Naive thymus-derived CD8-positive, alpha-beta T cell (primary cell): Measurements from ENCODE around the gene AMMECR1L. TPM values are rescaled to one million over a fixed set of nuclear protein-coding genes. Genes with fewer than 3 reads are reported as not detected.
"Not testable (repeated sequence)": the region's sequence is repeated elsewhere in the genome, so short reads cannot be mapped to it uniquely, and the experiment has no call there.

Source experiments
- ATAC-seq, 2 donors: fragments of 150-1000 bp; cut with Tn5 transposase in 1 of 2; sonication (Bioruptor Pico), chemical (Tn5 transposase) in 1 of 2; 1 replicate in 1 of 2; 2 replicates in 1 of 2; pipeline ENCODE4 v1.10.0; 2021; ENCODE audit warnings: mild to moderate bottlenecking in 2 of 2, moderate library complexity in 2 of 2
- POLR2A ChIA-PET: fragments of 350-600 bp; sonication (Branson Sonifier 250); formaldehyde crosslinking; loops from one replicate; lab custom pipeline; 2021; ENCODE audit warnings: antibody characterized with exemption; lab: Charles Lee
- DNase-seq, 10 donors: peaks; one replicate each; pipeline versions ENCODE4 v3.0.0 to v3.0.0-alpha.2; 2020 to 2022
- H3K27ac Mint-ChIP-seq, 10 donors: one replicate each; pipeline ENCODE4 v1.8.0; 2020 to 2022; ENCODE audit warnings: mild to moderate bottlenecking in 10 of 10, mixed read lengths in 10 of 10, moderate library complexity in 4 of 10, inconsistent platforms in 1 of 10
- H3K27me3 Mint-ChIP-seq, 5 donors: one replicate each; pipeline ENCODE4 v1.8.0; 2021 to 2022; ENCODE audit warnings: mixed read lengths in 5 of 5
- H3K36me3 Mint-ChIP-seq, 3 donors: one replicate each; pipeline ENCODE4 v1.8.0; 2020 to 2022; ENCODE audit warnings: mixed read lengths in 3 of 3, mild to moderate bottlenecking in 2 of 3, inconsistent platforms in 1 of 3
- H3K4me1 Mint-ChIP-seq, 4 donors: one replicate each; pipeline ENCODE4 v1.8.0; 2021 to 2022; ENCODE audit warnings: mixed read lengths in 4 of 4
- H3K4me3 Mint-ChIP-seq, 10 donors: one replicate each; pipeline ENCODE4 v1.8.0; 2020 to 2022; ENCODE audit warnings: mild to moderate bottlenecking in 10 of 10, mixed read lengths in 10 of 10, moderate library complexity in 6 of 10, inconsistent platforms in 1 of 10
- H3K9me3 Mint-ChIP-seq, 9 donors: one replicate each; pipeline ENCODE4 v1.8.0; 2020 to 2022; ENCODE audit warnings: mixed read lengths in 9 of 9, mild to moderate bottlenecking in 3 of 9, inconsistent platforms in 1 of 9, moderate library complexity in 1 of 9
- polyA plus RNA-seq, 3 donors: library from polyadenylated mRNA; unstranded; fragments of 300-500 nt; fragmentation: Illumina TruSeq; gene quantifications; one replicate each; pipeline ENCODE4 v1.2.3, GENCODE V29; 2021
- total RNA-seq, 8 experiments: library from RNA in 2 of 8; stranded (reverse) in 2 of 8; gene quantifications; one replicate each; pipeline ENCODE4 v1.2.3 and lab custom pipeline; 2021 to 2026

The AMMECR1L gene
- total and polyA plus RNA-seq, 5 experiments from 2014 or later: 2.6 to 14.0 (median 7.0) TPM

GRCh38 chr2:127857265-127857808 lies 28.4 kb downstream of the AMMECR1L start:
- H3K4me3 Mint-ChIP-seq: peak overlapping the region; percentile 82 to 98 (median 96)
- peak overlapping the region; percentile 81 to 97 (median 90) for H3K27ac Mint-ChIP-seq
- H3K27me3 Mint-ChIP-seq: no peaks in the 10 kb centered on the region
- peak in 1 of 10 donors; percentile 6 for DNase-seq
- H3K4me1 Mint-ChIP-seq: peaks cover 14 to 65% (median 52%) of the 10 kb centered on the region in 4 donors
- H3K36me3 Mint-ChIP-seq: peaks cover 0 to 17% (median 3%) of the 10 kb centered on the region in 3 donors
- POLR2A ChIA-PET: interaction anchor here (0.8 to 1.8 kb wide), 6 partner anchors 16 to 155 kb away, joined by 3 to 8 read pairs (median 6); partner anchors contain the start of genes SFT2D3 and WDR33
- no peak for ATAC-seq
- H3K9me3 Mint-ChIP-seq: no peaks in the 10 kb centered on the region

DNA sequence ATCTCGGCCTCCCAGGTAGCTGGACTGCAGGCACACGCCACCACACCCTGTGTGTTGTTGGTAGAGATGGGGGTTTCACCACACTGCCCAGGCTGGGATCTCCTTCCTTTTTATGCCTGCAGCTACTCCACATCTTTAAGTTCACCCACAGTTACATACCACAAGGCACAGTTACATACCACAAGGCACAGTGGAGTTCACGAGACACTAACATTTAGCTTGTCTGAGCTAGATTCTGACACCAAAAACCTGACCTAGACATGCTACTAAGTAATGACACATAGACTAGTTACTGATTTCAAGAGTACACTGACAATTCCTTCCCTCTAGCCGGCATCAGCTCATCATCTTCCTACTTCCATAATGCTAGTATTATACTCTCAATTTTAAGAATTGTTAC lies 32.1 kb downstream of the AMMECR1L start:
- ATAC-seq: no peak
- Mint-ChIP-seq H3K4me1 (peaks cover 13 to 58% (median 43%) of the 10 kb centered on the region in 4 donors), H3K27ac (peak overlapping the region in 8 of 10 donors; percentile 3 to 76 (median 61)), H3K4me3 (peak overlapping the region in 2 of 10 donors; percentile 0 to 30), H3K27me3 (no peaks in the 10 kb centered on the region), H3K36me3 (peaks cover 0 to 50% (median 9%) of the 10 kb centered on the region in 3 donors), H3K9me3 (no peaks in the 10 kb centered on the region)
- DNase-seq: no peak
- POLR2A ChIA-PET: interaction anchor here (0.5 to 0.6 kb wide), 2 partner anchors 16 to 178 kb away, joined by 3 read pairs; no protein-coding TSS in a partner anchor

- POLR2A ChIA-PET: no interaction called here
- peaks cover 12 to 49% (median 36%) of the 10 kb centered on the region in 4 donors for H3K4me1 Mint-ChIP-seq
- no peak overlapping the region for H3K4me3 Mint-ChIP-seq
- DNase-seq (no peak), ATAC-seq (no peak)
- no peaks in the 10 kb centered on the region for H3K9me3 Mint-ChIP-seq
- no peaks in the 10 kb centered on the region for H3K27me3 Mint-ChIP-seq
- H3K36me3 Mint-ChIP-seq: peaks cover 0 to 63% (median 9%) of the 10 kb centered on the region in 3 donors
- peak overlapping the region in 4 of 10 donors; percentile 10 to 73 (median 34) for H3K27ac Mint-ChIP-seq
Measured at GRCh38 chr2:127852388-127852787, 33.4 kb downstream of the AMMECR1L start.

- peaks cover 0 to 78% (median 19%) of the 10 kb centered on the region in 3 donors for H3K36me3 Mint-ChIP-seq
- no peak overlapping the region for H3K27ac Mint-ChIP-seq
- no peak for ATAC-seq
- POLR2A ChIA-PET: no interaction called here
- H3K4me1 Mint-ChIP-seq: peaks cover 0 to 12% (median 5%) of the 10 kb centered on the region in 4 donors
- DNase-seq: no peak
- H3K27me3 Mint-ChIP-seq: no peaks in the 10 kb centered on the region
- no peaks in the 10 kb centered on the region for H3K9me3 Mint-ChIP-seq
- no peak overlapping the region for H3K4me3 Mint-ChIP-seq
Measured at GRCh38 chr2:127847931-127848330, 37.8 kb downstream of the AMMECR1L start.

- Mint-ChIP-seq H3K27me3 (no peaks in the 10 kb centered on the region), H3K36me3 (peaks cover 0 to 52% (median 13%) of the 10 kb centered on the region in 3 donors), H3K4me1 (peaks cover 0 to 5% (median 3%) of the 10 kb centered on the region in 4 donors), H3K27ac (peak overlapping the region in 2 of 10 donors; percentile 8 to 21), H3K4me3 (no peak overlapping the region), H3K9me3 (no peaks in the 10 kb centered on the region)
- POLR2A ChIA-PET: interaction anchor here (0.5 kb wide), 1 partner anchor 9 kb away, joined by 4 read pairs; no protein-coding TSS in a partner anchor
- DNase-seq (no peak), ATAC-seq (no peak)
Measured at GRCh38 chr2:127844973-127845372, 40.8 kb downstream of the AMMECR1L start.

- Mint-ChIP-seq H3K9me3 (no peaks in the 10 kb centered on the region), H3K36me3 (peaks cover 0 to 39% (median 10%) of the 10 kb centered on the region in 3 donors), H3K27ac (no peak overlapping the region), H3K27me3 (no peaks in the 10 kb centered on the region), H3K4me1 (peaks cover 0 to 4% (median 3%) of the 10 kb centered on the region in 4 donors), H3K4me3 (no peak overlapping the region)
- POLR2A ChIA-PET: interaction anchor here (0.6 kb wide), 1 partner anchor 13 kb away, joined by 3 read pairs; no protein-coding TSS in a partner anchor
- ATAC-seq: no peak
- no peak for DNase-seq
Measured at GRCh38 chr2:127843677-127844076, 42.1 kb downstream of the AMMECR1L start.

GRCh38 chr2:127841466-127842178 lies 44.1 kb downstream of the AMMECR1L start:
- Mint-ChIP-seq H3K4me3 (no peak overlapping the region), H3K27ac (no peak overlapping the region), H3K4me1 (peaks cover 0 to 4% (median 3%) of the 10 kb centered on the region in 4 donors), H3K9me3 (no peaks in the 10 kb centered on the region), H3K27me3 (no peaks in the 10 kb centered on the region), H3K36me3 (peaks cover 0 to 18% (median 10%) of the 10 kb centered on the region in 3 donors)
- no peak for ATAC-seq
- DNase-seq: no peak
- POLR2A ChIA-PET: interaction anchor here (0.8 to 1.0 kb wide), 2 partner anchors 41 to 137 kb away, joined by 3 read pairs; no protein-coding TSS in a partner anchor

GRCh38 chr2:127840893-127841292 lies 44.9 kb downstream of the AMMECR1L start:
- ATAC-seq (no peak), DNase-seq (no peak)
- Mint-ChIP-seq H3K27ac (peak overlapping the region in 2 of 10 donors; percentile 25 to 36), H3K4me3 (no peak overlapping the region), H3K4me1 (peaks cover 0 to 4% (median 3%) of the 10 kb centered on the region in 4 donors), H3K36me3 (peaks cover 0 to 11% (median 9%) of the 10 kb centered on the region in 3 donors), H3K9me3 (no peaks in the 10 kb centered on the region), H3K27me3 (no peaks in the 10 kb centered on the region)
- POLR2A ChIA-PET: no interaction called here

- POLR2A ChIA-PET: interaction anchor here (1.0 to 1.2 kb wide), 2 partner anchors 10 to 23 kb away, joined by 4 read pairs; partner anchors contain the start of gene POLR2D
- H3K27me3 Mint-ChIP-seq: peaks cover 0 to 2% (median 0%) of the 10 kb centered on the region in 5 donors
- peaks cover 0 to 11% (median 5%) of the 10 kb centered on the region in 4 donors for H3K4me1 Mint-ChIP-seq
- DNase-seq (no peak), ATAC-seq (no peak)
- no peaks in the 10 kb centered on the region for H3K36me3 Mint-ChIP-seq
- no peaks in the 10 kb centered on the region for H3K9me3 Mint-ChIP-seq
- no peak overlapping the region for H3K27ac Mint-ChIP-seq
- H3K4me3 Mint-ChIP-seq: no peak overlapping the region
Measured at GRCh38 chr2:127834951-127835350, 50.8 kb downstream of the AMMECR1L start.

GRCh38 chr2:127829845-127830246 lies 55.9 kb downstream of the AMMECR1L start:
- H3K36me3 Mint-ChIP-seq: peaks cover 0 to 2% (median 0%) of the 10 kb centered on the region in 3 donors
- peak; percentile 99 for ATAC-seq
- H3K27ac Mint-ChIP-seq: peak overlapping the region; percentile 30 to 95 (median 84)
- H3K4me1 Mint-ChIP-seq: peaks cover 10 to 28% (median 20%) of the 10 kb centered on the region in 4 donors
- H3K4me3 Mint-ChIP-seq: peak overlapping the region in 7 of 10 donors; percentile 42 to 78 (median 54)
- DNase-seq: peak in 9 of 10 donors; percentile 30 to 82 (median 59)
- H3K9me3 Mint-ChIP-seq: peaks cover 0 to 21% (median 4%) of the 10 kb centered on the region in 9 donors
- POLR2A ChIA-PET: interaction anchor here (0.7 to 2.3 kb wide), 4 partner anchors 19 to 152 kb away, joined by 3 to 7 read pairs (median 4); partner anchors contain the start of gene POLR2D
- H3K27me3 Mint-ChIP-seq: no peaks in the 10 kb centered on the region

DNA sequence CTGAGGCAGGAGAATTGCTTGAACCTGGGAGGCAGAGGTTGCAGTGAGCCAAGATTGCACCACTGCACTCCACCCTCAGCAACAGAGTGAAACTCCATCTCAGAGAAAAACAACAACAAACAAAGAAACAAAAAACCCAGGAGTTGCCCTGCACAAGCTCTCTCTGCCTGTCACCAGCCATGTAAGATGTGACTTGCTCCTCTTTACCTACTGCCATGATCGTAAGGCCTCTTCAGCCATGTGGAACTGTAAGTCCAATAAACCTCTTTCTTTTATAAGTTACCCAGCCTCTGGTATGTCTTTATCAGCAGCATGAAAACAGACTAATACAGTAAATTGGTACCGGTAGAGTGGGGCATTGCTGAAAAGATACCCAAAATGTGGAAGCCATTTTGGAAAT lies 59.0 kb downstream of the AMMECR1L start:
- Mint-ChIP-seq H3K4me1 (peaks cover 10 to 28% (median 20%) of the 10 kb centered on the region in 4 donors), H3K9me3 (peaks cover 0 to 21% (median 4%) of the 10 kb centered on the region in 9 donors), H3K27ac (peak overlapping the region in 2 of 10 donors; percentile 38 to 49)
- ATAC-seq, DNase-seq, H3K36me3 Mint-ChIP-seq, H3K4me3 Mint-ChIP-seq, H3K27me3 Mint-ChIP-seq, POLR2A ChIA-PET: not testable (repeated sequence)

GRCh38 chr2:127826047-127826446 lies 59.7 kb downstream of the AMMECR1L start:
- H3K4me1 Mint-ChIP-seq: peaks cover 10 to 26% (median 19%) of the 10 kb centered on the region in 4 donors
- H3K27me3 Mint-ChIP-seq: no peaks in the 10 kb centered on the region
- peaks cover 0 to 26% (median 4%) of the 10 kb centered on the region in 9 donors for H3K9me3 Mint-ChIP-seq
- H3K4me3 Mint-ChIP-seq: no peak overlapping the region
- no peak overlapping the region for H3K27ac Mint-ChIP-seq
- ATAC-seq (no peak), DNase-seq (no peak)
- POLR2A ChIA-PET: interaction anchor here (0.8 kb wide), 1 partner anchor 17 kb away, joined by 4 read pairs; no protein-coding TSS in a partner anchor
- peaks cover 0 to 7% (median 0%) of the 10 kb centered on the region in 3 donors for H3K36me3 Mint-ChIP-seq
